ENCODE results near the gene CSTA. TPM values are rescaled to one million over a fixed set of nuclear protein-coding genes. Genes with fewer than 3 reads are reported as not detected.

The CSTA gene
- total RNA-seq, 1 donor from 2014 or later, result not detected

- intact Hi-C loops (cut with micrococcal nuclease), result no loop called here
- peaks cover 17% of the 10 kb centered on the region for H3K4me1 Mint-ChIP-seq
Observed at GRCh38 chr3:122295266-122296062, 29.6 kb upstream of the CSTA start.

GRCh38 chr3:122298239-122298638, 26.8 kb upstream of the CSTA start:
- Mint-ChIP-seq H3K9me3 (peaks cover 5% of the 10 kb centered on the region), H3K4me1 (peaks cover 20% of the 10 kb centered on the region), H3K27ac (no peak overlapping the region), H3K27me3 (no peaks in the 10 kb centered on the region), H3K4me3 (no peak overlapping the region), H3K36me3 (ENCODE audit: low read depth) (no peaks in the 10 kb centered on the region)
- ChIA-PET POLR2A (no interaction called here), CTCF (no interaction called here)
- no peak for TF ChIP-seq CTCF (IDR thresholded peaks at IDR 0.05)
- DNase-seq (no peak), ATAC-seq (ENCODE audit: low read depth) (peak; percentile 47)
- intact Hi-C loops (cut with micrococcal nuclease), result loop anchor here (2.0 kb wide), 1 partner anchor 197 kb away; no protein-coding TSS in a partner anchor

More at GRCh38 chr3:122295266-122296062, 29.6 kb upstream of the CSTA start:
- Mint-ChIP-seq H3K27ac (no peak overlapping the region), H3K27me3 (peaks cover 2% of the 10 kb centered on the region), H3K9me3 (peaks cover 4% of the 10 kb centered on the region), H3K4me3 (no peak overlapping the region), H3K36me3 (ENCODE audit: low read depth) (no peaks in the 10 kb centered on the region)
- ATAC-seq (ENCODE audit: low read depth) (no peak), DNase-seq (no peak)
- CTCF ChIA-PET, result interaction anchor here (1.1 kb wide), 1 partner anchor 12 kb away, joined by 3 read pairs; no protein-coding TSS in a partner anchor
- POLR2A ChIA-PET, result interaction anchor here (0.5 to 0.6 kb wide), 2 partner anchors 53 to 312 kb away, joined by 3 read pairs; no protein-coding TSS in a partner anchor
- TF ChIP-seq CTCF (IDR thresholded peaks at IDR 0.05), result no peak

- intact Hi-C loops (cut with micrococcal nuclease), result loop anchor here (2.0 kb wide), 1 partner anchor 198 kb away; no protein-coding TSS in a partner anchor
- ChIA-PET CTCF (interaction anchor here (0.6 to 1.8 kb wide), 3 partner anchors 197 to 753 kb away, joined by 3 to 5 read pairs (median 4); partner anchors contain the start of gene POLQ), POLR2A (interaction anchor here (0.6 kb wide), 1 partner anchor 745 kb away, joined by 6 read pairs; no protein-coding TSS in a partner anchor)
- ATAC-seq (ENCODE audit: low read depth) (no peak), DNase-seq (no peak)
- Mint-ChIP-seq H3K9me3 (peaks cover 5% of the 10 kb centered on the region), H3K27ac (no peak overlapping the region), H3K27me3 (no peaks in the 10 kb centered on the region), H3K4me3 (no peak overlapping the region), H3K36me3 (ENCODE audit: low read depth) (no peaks in the 10 kb centered on the region), H3K4me1 (peaks cover 20% of the 10 kb centered on the region)
- no peak for TF ChIP-seq CTCF (IDR thresholded peaks at IDR 0.05)
Observed at GRCh38 chr3:122299215-122299614, 25.8 kb upstream of the CSTA start.

- Mint-ChIP-seq H3K4me3 (no peak overlapping the region), H3K27me3 (no peaks in the 10 kb centered on the region), H3K27ac (no peak overlapping the region), H3K9me3 (peaks cover 5% of the 10 kb centered on the region), H3K36me3 (ENCODE audit: low read depth) (no peaks in the 10 kb centered on the region), H3K4me1 (peaks cover 20% of the 10 kb centered on the region)
- intact Hi-C loops (cut with micrococcal nuclease), result loop anchor here (1.0 to 2.0 kb wide), 2 partner anchors 199 to 754 kb away; no protein-coding TSS in a partner anchor
- no peak for ATAC-seq (ENCODE audit: low read depth)
- ChIA-PET CTCF (interaction anchor here (0.6 to 1.8 kb wide), 4 partner anchors 197 to 754 kb away, joined by 3 to 5 read pairs (median 4); partner anchors contain the start of genes CD86 and POLQ), POLR2A (interaction anchor here (0.7 to 1.5 kb wide), 2 partner anchors 44 to 551 kb away, joined by 3 read pairs; no protein-coding TSS in a partner anchor)
- no peak for DNase-seq
- no peak for TF ChIP-seq CTCF (IDR thresholded peaks at IDR 0.05)
Observed at GRCh38 chr3:122299872-122300460, 25.1 kb upstream of the CSTA start.

- Mint-ChIP-seq H3K27me3 (no peaks in the 10 kb centered on the region), H3K27ac (no peak overlapping the region), H3K36me3 (ENCODE audit: low read depth) (no peaks in the 10 kb centered on the region), H3K4me1 (peaks cover 20% of the 10 kb centered on the region), H3K4me3 (no peak overlapping the region), H3K9me3 (peaks cover 5% of the 10 kb centered on the region)
- POLR2A ChIA-PET, result interaction anchor here (1.5 kb wide), 1 partner anchor 552 kb away, joined by 3 read pairs; no protein-coding TSS in a partner anchor
- no peak for TF ChIP-seq CTCF (IDR thresholded peaks at IDR 0.05)
- ATAC-seq (ENCODE audit: low read depth), result no peak
- CTCF ChIA-PET, result no interaction called here
- intact Hi-C loops (cut with micrococcal nuclease), result no loop called here
- DNase-seq, result no peak
Observed at GRCh38 chr3:122301063-122301462, 24.0 kb upstream of the CSTA start.

Data from activated B cell treated with CpG ODN at 0.5 μM for 24 hours (primary cell).